WTC11 (cell line): Measurements from ENCODE around the gene CNTNAP3B.
"Not testable (repeated sequence)": the region's sequence is repeated elsewhere in the genome, so short reads cannot be mapped to it uniquely, and the experiment has no call there.

ENCODE experiments used
- CREB1 ChIP-seq: sonication (generic); formaldehyde crosslinking; IDR thresholded peaks from 2 replicates; pipeline ENCODE4 v1.8.0; 2023; ENCODE audit warnings: mild to moderate bottlenecking, missing genetic modification reagents
- TF ChIP-seq, protein P1 (sequence below): sonication (generic); formaldehyde crosslinking; IDR thresholded peaks from 2 replicates; pipeline ENCODE4 v1.8.1; 2023; ENCODE audit warnings: mild to moderate bottlenecking, moderate library complexity, missing genetic modification reagents

DNA sequence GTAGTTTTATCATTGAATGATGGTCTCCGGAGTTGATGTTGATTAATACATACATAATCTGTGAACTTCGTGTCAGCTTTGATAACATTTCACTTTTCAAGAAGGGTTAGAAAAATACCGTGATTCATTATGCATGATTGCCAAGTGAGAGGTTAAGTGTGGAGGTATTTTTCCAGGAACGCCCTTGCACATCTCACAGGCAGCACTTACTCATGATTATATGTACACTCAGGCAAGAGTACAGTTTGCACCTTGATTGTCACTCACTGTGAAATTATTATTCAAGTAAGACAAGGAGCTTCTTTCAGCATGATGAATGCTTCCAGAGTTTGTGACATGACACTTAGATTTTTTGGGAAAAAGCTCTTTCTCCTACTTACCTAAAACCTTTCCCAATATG lies 223.7 kb downstream of the CNTNAP3B start:
- TF ChIP-seq, protein P1, sequence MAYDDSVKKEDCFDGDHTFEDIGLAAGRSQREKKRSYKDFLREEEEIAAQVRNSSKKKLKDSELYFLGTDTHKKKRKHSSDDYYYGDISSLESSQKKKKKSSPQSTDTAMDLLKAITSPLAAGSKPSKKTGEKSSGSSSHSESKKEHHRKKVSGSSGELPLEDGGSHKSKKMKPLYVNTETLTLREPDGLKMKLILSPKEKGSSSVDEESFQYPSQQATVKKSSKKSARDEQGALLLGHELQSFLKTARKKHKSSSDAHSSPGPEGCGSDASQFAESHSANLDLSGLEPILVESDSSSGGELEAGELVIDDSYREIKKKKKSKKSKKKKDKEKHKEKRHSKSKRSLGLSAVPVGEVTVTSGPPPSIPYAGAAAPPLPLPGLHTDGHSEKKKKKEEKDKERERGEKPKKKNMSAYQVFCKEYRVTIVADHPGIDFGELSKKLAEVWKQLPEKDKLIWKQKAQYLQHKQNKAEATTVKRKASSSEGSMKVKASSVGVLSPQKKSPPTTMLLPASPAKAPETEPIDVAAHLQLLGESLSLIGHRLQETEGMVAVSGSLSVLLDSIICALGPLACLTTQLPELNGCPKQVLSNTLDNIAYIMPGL: not testable (repeated sequence)
- not testable (repeated sequence) for TF ChIP-seq CREB1 (CRISPR knock-in tag)
